Measurements from ENCODE around the gene FERMT3.

- TF ChIP-seq REST (IDR thresholded peaks at IDR 0.05; ENCODE audit: low read depth, low read length) = no peak
- no peak for TF ChIP-seq CTCF (IDR thresholded peaks at IDR 0.05)
- TF ChIP-seq USF2 (IDR thresholded peaks at IDR 0.05; ENCODE audit: borderline replicate concordance, low read depth, low read length) = no peak
- no peak for TF ChIP-seq RFX5 (IDR thresholded peaks at IDR 0.05; ENCODE audit: low read length)
- no peak for TF ChIP-seq TEAD4 (IDR thresholded peaks at IDR 0.05; ENCODE audit: borderline replicate concordance, insufficient read depth)
- no peak for TF ChIP-seq RAD21 (IDR thresholded peaks at IDR 0.05; ENCODE audit: low read length)
- no peak for TF ChIP-seq NRF1 (IDR thresholded peaks at IDR 0.05; ENCODE audit: low read depth, low read length)
- TF ChIP-seq JUND (IDR thresholded peaks at IDR 0.05) = no peak
Measured at GRCh38 chr11:64198511-64198910, 8.0 kb upstream of the FERMT3 start.

Measured in SK-N-SH (cell line).